NCI-H82 (cell line): ENCODE measurements around the gene ZNF423.

Experiments
- DNase-seq: peaks from one replicate; lab custom pipeline; 2025; lab: John Stamatoyannopoulos, UW

ZNF423 gene

GRCh38 chr16:49724774-49725173 lies 131.1 kb downstream of the ZNF423 start:
- no peak for DNase-seq

GRCh38 chr16:49723310-49723709 lies 132.6 kb downstream of the ZNF423 start:
- no peak for DNase-seq

GRCh38 chr16:49720225-49720624 lies 135.7 kb downstream of the ZNF423 start:
- no peak for DNase-seq

DNA sequence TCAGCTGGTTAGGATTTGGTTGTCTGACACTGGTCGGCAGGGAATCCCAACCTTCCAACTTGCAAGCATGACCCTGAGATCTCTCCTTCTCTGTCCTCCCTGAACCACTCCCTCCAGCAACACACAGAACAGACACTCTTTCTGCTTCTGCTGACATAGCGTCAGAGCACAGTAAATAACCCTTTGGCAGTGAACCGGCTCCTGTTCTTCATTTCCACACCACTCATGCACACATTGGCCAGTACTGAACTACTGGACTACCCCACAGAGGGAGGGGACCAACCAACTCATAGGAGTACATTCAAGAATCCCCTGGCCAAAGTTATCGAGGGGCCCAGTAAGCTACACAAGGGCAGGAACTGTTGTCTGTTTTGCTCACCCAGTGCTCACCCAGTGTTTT lies 138.2 kb downstream of the ZNF423 start:
- DNase-seq: no peak

DNA sequence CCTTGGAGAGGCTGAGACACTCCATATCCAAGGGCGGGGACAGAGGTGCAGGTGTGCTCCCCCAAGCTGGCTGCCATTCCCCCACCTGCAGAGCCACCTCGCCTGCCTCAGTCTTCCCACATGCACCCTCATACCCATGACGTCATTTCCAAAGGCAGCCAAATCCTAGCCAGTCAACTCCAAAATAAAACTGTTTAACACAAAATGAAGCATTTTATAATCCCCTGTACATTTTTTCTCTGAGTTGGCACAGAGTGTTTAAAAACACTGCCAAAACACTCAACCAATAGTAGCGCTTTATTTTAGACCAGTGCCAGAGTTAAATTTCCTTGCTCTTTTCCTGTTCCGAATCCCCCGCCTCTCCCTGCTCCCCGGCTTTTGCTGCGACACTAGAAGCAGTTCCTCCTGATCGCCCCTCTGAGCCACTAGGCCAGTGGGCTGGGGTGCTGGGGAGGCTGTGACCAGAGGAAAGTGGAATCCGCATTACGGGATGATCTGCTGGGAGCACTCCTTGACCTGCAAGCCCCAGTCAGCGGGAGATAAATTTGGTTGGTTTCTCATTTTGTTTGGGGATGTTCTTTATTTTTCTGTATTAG lies 139.5 kb downstream of the ZNF423 start:
- DNase-seq: no peak

- DNase-seq: no peak
These were observed 142.1 kb downstream of the ZNF423 start for GRCh38 chr16:49713770-49714169.

GRCh38 chr16:49712542-49712941 lies 143.4 kb downstream of the ZNF423 start:
- no peak for DNase-seq

GRCh38 chr16:49712106-49712505 lies 143.8 kb downstream of the ZNF423 start:
- no peak for DNase-seq

DNA sequence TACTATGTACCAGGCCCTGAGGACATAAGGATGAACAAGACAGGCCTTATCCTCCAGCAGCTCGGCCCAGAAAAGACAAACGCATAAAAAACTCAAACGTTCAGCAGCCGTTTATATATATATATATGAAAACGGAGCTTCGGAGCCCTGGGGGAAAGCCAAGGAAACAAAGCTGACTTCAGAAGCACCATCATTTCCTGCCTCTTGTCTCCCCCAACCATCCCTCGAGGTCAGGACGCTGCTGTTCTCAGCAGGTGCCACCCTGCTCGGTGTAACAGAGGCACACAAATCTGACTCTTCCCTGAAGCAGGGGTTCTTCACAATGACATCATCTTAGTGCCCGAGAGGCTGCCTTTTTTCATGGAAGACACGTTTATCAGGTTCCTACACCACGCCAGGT lies 146.9 kb downstream of the ZNF423 start:
- DNase-seq: no peak

DNA sequence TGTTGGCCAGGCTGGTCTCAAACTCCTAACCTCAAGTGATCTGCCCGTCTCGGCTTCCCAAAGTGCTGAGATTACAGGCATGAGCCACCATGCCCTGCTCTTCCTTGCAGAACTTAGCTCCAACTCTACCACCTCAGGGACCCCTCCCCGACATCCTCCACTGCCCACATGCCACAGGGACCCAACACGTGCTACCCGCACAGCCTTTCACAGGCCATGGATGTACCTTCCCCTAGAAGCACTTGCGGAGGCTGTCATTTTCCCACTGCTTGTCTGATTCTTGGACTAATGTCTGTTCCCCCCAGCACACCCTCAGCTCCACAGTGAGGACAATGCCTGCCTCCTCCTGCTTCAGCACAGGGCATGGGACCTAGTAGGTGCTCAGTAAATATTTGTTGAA lies 147.4 kb downstream of the ZNF423 start:
- no peak for DNase-seq

- DNase-seq: no peak
These were observed 149.1 kb downstream of the ZNF423 start for GRCh38 chr16:49706620-49707355.

- DNase-seq: peak; percentile 23
These were observed 151.2 kb downstream of the ZNF423 start for GRCh38 chr16:49704586-49705155.

GRCh38 chr16:49703483-49703882 lies 152.4 kb downstream of the ZNF423 start:
- peak; percentile 25 for DNase-seq

DNA sequence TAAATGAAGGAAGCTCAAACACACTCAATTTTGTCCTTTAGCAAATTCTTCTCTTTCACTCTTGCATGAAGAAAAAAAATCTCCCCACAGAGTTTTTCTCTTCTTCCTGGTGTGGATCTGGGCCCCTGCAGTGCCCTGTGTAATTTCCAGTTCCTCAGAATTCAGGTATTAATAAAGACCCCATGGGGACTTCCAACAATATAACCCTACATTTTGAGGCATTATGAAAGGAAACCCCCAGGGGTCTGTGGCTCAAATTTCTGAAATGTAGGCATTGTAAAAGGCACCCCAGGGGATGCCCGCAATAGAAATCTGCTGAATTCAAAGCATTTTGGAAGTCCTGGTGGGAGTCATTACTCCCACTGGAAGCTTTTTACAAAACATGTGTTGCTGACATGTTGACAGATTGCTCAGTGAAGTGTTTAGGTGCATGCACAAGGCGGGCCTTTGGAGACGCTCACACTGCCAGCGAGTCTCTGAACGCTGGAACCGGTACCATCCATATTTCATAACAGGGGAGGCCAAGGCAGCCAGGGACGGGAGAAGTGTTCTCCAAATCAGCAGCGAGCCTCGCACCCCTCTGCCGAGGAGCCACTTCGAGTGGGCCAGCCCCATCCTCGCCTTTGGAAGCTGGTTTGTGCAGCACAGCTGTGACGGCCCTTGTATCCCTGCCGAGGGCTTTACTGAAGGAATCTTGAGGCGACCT lies 154.0 kb downstream of the ZNF423 start:
- peak; percentile 85 for DNase-seq

DNA sequence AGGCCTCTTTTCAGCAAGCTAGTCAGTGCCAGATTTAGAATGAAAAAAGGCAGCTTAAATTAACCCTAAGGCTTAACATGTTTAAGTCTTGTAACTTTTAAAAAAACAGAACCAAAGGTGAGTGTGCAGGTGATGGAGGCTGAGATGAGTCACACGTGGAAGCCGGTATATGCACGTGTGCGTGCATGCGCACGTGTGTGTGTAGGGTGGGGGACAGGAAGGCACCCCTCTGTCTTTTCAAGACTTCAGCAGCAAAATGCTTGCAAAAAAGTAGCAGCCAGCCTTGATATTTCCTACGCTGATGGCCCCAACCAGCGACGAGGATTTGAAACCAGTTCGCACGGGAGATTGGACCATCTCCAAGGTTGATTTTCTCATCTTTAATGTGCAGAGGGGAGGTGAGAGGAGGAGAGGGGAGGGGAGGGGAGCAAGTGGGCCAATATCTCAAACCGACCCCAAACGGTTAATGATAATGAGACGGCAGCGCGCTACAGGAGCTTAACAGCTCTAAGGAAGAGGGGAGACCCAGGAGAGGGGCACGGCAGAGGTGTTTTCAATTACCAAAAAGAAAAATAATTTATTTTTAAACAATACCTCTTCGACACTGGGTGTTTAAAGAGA lies 154.7 kb downstream of the ZNF423 start:
- peak; percentile 38 for DNase-seq

- DNase-seq: peak; percentile 85
These were observed 155.5 kb downstream of the ZNF423 start for GRCh38 chr16:49700251-49701064.

GRCh38 chr16:49699841-49700175 lies 156.1 kb downstream of the ZNF423 start:
- DNase-seq: no peak

DNA sequence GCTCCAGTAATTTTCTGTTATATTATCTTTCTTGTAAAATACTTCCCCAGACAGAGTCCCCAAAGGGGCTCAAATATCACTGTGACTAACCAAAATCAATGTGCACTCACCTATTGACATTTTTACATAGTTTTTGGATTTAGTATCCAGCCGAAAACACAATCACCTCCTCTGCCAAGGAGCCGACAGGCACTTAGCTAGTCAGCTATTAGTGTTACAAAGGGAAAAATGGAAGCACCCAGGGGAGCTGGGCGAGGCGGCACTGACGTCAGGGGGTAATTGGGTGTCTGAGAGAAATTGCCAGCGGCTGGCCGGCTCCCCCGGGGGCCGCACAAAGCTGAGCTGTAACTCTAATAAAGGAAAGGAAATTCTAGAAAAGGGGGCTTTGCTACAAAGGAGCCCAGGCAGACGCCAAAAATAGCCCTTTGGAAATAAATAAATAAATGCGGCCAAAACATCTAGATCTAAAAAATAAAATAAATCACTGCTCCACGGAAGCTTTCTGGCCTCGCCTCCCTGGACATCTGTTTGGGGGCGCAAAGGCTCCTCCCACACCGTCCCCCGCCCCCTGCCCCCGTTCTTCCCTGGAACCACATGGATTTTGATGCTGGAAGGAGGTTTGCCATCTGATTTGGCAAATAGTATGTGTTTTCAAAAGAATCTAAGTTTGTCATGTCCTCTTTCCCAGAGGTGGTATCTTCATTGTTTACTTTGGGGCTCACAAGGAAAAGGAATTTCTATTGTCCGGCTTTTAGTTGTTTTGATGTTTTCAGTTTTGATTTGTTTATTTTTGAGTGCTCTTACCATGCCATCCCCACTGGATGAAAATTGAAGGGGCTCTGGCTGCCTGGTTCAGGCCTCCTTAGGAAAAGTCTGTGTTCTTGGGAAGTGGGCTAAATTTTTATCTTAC lies 156.7 kb downstream of the ZNF423 start:
- peak; percentile 4 for DNase-seq

GRCh38 chr16:49698453-49698815 lies 157.5 kb downstream of the ZNF423 start:
- no peak for DNase-seq

- no peak for DNase-seq
These were observed 158.1 kb downstream of the ZNF423 start for GRCh38 chr16:49697631-49698452.
